Measurements from ENCODE around the gene OPN3.

OPN3 gene

DNA sequence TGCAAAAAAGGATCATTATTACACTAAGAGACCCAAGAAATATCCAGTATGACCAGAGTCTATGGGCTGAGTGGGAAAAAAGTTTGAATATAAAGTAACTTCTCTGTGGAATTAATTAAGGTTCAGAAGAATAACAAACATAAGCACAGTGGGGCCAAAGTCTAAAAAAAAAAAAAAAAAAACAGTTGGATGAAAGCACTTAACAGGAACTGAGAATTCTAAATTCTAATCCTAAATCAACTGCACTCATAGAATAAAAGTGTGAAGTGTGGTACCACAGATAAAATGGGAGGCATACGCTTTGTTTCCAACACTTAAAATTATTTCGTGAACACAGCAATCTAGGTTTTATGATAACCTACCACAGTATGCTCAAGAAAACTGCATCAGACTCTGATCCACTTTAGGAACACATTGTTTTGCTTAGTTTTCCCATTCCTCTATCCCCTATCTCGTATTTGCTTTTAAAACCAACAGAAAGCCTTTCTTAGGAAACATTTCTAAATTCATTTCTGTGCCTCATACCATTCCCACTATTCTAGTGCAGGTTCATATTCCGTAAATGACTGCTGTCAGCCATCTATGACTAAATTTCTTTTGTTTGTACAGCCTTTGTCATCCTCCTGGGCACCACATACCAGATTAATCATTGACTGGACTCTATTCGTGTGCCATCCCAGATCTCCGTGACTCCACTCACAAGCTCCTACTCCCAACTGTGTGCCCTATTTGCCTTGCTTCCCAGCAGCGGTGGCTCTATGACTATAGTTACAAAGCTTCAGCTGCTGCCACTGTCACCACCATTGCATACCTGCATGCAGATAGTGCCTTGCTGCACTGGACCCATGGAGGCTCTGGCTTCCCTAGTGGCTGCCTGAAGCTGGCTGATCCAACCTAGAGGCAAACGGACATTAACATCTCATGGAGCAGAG is 24.9 kb downstream of the OPN3 start:
- DNase-seq = no peak

GRCh38 chr1:241614572-241614971 is 25.6 kb downstream of the OPN3 start:
- DNase-seq = no peak

DNA sequence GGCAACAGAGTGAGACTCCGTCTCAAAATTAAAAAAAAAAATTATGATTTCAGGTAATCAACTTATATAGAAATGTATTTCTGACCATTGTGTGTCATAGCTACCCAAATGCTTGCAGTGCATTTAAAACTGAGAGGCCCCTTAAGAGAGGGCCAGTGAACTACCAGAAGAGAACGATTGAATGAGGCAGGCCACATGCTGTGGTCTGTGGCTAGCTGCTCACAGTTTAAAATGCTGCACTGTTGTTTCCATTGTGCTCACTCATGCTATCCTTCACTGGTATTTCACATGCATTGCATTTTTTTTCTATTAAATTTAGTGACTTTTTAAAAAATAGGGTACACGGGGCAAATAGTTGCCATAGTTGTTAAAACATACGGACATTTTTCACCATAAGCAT is 26.0 kb downstream of the OPN3 start:
- DNase-seq = no peak

- no peak for DNase-seq
Measured at GRCh38 chr1:241612533-241613477, 27.4 kb downstream of the OPN3 start.

DNA sequence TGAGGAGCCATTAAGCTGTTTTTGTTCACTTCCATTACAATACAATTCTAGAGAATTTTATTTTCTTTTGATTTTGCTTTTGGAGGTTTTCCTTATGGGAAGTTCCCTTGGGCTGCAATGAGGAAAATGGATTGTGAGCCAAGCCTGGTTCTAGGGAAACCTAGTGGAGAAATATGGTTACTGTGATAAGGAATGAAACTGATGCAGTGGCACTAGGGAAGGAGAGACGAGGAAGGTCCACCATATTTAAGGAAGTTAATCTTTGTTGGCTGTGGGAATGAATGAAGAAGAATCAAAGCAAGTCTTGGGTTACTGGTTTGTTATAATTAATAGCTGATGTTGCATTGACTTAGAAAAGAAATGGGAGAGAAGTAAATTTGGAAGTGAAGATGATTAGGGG is 28.4 kb downstream of the OPN3 start:
- DNase-seq = no peak

GRCh38 chr1:241611063-241611462 is 29.1 kb downstream of the OPN3 start:
- no peak for DNase-seq

DNA sequence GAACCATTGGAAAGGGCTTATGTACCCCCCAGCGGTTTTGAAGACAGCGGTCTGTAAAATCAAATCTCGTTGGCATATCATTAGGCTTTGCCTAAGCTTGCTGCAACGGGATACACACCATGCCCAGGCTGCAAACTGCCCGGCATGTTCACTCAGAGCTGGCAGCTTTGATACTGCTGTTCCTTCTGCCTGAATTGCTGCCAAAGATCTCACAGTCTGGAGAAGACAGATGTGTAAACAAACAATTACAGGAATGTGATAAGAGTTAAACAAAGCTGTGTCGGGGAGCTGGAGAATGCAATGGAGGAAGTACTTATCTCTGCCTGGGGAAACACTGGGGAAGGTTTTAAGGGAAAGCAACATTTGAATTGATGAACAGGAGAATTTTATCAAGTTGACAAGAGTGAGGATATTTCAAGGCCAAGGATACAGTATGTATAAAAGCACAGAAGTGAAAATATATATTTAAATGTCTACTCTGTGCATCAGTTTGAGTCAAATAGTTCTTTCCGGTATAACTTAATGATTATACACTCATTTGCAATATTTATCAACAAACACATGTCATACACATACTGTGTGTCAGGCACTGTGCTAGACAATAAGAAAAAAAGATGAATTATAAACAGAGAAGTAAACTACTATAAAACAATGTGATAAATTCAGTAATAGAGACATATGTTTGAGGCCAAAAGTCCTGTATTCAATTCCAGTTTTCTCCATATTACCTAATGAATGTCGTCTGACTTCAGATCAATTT is 29.9 kb downstream of the OPN3 start:
- DNase-seq = no peak

DNA sequence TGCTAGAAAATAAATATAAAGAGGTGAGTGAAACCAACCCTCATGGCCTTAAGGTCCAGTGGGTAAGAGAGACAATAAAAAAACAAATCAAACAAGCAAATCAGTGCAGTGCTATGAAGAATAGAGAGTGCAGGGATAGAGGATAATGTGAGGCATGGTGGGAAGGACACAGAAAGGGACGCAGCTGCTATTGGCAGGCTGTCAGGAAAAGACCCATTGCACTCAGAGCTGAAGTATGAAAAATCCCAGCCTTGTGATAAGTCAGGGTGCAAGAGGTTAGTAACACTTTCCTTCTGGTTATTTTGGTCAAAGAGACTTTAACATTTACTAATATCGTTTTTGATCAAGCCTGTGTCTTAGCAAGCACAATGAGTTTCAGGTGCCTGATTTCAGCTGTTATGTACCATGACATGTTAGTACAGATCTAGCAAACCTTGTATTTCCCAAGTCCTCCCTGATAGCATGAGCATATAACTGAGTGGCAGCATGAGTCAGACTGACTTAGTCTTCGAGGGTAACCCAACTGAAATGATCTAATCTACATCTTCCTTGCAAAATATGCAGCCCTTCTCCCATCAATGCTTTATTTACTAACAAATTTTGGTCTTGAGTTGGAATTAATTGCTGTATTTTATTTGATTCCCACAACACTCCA is 31.7 kb downstream of the OPN3 start:
- DNase-seq = no peak

GRCh38 chr1:241607497-241607896 is 32.7 kb downstream of the OPN3 start:
- no peak for DNase-seq

DNA sequence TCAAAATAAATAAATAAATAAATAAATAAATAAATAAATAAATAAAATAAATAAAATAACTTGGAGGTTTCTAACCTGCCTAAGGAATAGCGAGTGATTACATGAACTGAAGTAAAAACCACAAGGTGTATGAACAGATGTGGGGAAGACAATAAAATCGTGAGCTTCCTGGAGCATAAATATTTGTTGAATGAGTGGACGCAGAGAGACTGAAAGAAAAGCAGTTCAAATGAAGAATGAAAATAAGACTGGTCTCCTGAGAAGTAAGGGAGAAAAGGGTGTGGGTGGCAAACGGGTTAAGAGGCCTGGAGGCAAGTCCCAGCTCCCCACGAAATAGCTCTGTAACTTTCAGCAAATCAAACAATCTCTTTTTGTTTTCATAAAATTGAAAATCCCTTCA is 33.6 kb downstream of the OPN3 start:
- no peak for DNase-seq

DNA sequence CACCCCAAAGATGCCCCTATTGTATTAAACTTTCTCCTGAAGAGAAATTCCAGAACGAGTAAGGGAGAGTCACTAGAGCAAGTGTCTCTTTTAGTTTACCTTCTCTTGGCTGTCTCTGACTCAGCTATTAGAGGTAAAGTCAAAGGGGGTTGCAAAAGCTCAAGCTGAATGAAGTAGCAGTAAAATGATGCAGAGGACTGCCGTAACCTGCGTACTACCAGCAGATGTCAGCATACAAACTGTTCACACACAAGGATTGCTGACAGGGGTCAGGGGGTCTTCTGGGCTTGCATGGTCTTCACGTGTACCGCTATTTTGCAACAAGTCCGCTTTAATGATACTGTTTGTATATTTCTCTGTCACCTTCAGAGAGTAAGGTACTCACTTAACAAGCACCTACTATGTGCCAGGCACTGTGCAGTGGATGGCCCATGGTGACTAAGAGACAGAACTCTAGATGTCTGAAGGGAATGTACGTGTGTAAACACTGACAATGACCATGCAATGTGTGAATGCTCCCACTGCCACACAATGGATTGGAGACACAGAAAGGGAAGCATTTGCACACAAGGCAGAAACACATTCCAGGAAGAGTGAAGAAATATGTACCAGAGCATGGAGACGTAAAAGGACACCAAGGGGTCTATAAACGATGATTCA is 34.9 kb downstream of the OPN3 start:
- no peak for DNase-seq

DNA sequence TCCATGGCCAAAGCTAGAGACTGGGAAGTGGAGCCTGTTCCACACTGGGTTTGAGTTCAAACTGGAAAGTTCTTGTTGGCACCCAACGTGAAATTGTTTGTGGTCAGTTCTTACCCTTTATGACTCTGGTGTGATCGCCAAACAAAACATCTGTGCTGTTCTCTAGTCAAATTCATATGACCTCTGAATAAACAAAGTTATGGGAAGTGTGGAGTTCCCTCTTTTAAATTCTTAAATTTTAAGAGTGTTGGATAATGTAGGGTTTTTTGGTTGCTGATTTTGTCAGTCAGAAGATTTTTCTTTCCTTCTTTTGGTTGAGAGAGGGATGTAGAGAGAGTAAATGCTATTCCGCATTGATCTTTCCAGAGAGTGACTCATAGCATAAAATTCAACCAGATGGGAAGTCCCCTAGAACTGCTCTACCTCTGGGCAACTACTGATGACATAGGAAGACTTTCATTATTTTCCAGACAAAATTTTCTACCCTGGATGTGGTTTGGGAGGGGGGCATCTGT is 36.4 kb downstream of the OPN3 start:
- no peak for DNase-seq

DNA sequence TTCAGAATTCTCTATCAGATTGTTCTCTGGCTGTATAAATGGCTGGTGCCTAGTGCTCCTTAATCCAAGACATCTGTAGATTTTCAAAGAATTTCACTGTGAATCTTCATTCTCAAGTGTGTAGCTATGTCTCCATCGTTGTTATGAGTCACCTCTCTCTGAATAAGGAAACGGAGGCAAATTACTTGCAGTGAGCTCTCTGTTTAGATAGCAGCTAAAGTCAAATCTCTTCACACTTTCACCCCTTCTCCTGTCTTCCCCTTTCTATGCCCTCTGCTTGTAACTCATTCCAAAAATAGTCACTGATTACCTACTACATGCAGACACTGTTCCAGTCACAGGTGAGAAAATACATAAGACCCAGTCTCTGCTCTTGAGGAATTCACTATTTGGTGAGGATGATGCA is 39.7 kb downstream of the OPN3 start:
- DNase-seq = no peak

DNA sequence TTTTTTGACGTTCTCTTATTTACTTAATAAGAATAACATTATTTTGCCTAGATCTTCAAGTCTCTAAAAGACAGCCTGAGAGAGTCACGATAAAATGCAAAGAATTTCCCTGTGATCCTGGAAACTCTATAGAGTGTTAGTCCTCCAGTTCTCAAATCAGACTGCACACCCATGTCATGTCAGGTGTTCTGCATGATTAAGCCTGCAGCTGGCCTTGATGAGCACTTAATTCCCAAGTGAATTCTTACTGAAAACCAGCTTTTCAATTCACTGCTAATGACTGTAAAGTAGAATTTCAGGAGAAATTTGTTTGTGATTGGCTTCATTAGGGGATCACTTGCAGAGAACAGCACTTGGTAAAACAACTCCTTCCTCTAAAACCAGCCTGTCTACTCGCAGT is 41.9 kb downstream of the OPN3 start:
- DNase-seq = no peak

- DNase-seq = no peak
Measured at GRCh38 chr1:241596633-241597032, 43.5 kb downstream of the OPN3 start.

DNA sequence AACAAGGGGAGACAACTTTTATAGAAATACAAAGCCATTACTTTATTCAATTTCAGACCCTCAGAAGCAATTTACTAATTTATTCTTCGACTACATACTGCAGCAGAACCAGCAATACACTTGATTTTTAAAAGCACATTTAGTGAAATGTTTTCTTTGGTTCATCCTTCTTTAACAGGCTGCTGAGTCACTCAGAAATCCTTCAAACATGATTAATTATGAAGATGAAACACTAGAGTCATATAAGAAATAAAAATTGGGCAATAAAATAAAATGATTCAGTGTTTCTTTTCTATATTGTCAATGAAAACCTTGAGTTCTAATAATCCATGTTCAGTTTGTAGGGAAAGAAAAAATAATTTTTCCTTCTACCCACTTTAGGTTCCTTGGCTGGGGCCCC is 47.0 kb downstream of the OPN3 start:
- DNase-seq = no peak

GRCh38 chr1:241592273-241592958 is 47.8 kb downstream of the OPN3 start:
- DNase-seq = no peak

GRCh38 chr1:241591736-241592135 is 48.4 kb downstream of the OPN3 start:
- no peak for DNase-seq

GRCh38 chr1:241591317-241591716 is 48.9 kb downstream of the OPN3 start:
- DNase-seq = no peak

DNA sequence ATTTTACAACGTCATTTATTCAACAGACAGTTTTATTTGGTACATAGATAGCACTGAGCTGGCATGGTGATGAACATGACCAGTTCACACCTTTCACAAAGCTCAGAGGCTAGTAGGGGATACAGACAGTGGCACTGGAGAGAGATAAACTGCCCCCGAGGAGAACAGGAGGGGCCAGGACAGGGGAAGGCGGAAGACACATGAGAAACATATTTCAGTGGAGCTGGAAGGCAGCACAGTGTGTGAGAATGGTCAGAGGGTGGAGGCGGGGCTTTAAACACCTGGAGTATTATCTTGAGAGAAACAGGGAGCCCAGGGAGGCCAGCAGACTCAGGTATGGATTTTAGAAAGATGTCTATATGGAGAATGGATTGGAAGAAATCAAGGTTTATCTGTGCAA is 49.5 kb downstream of the OPN3 start:
- DNase-seq = no peak

DNA sequence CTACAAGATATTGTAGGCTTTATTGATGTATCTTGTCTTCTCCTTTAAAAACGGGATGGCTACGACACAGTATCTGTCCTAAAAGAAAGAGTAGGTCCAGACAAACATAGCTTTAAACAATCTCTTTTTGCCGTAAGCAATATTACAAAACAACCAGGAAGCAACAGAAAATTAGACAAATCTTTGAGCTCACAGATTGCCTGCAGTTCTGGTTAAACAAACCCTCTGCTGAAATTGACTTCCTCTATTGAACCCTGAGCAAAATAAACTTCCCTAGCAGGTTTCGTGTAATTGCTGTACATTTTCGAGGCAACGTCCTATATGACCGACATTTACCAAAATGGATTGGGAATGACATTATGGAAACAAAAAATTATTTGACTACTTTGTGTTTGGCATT is 50.6 kb downstream of the OPN3 start:
- DNase-seq = no peak
